Progenitor cell of endocrine pancreas (in vitro differentiated cells): Measurements from ENCODE around the gene ZNF747. TPM values are rescaled to one million over a fixed set of nuclear protein-coding genes. Genes with fewer than 3 reads are reported as not detected.

Experiments
- DNase-seq: peaks from one replicate; pipeline ENCODE4 v3.0.0; 2021; ENCODE audit warnings: low spot score; ENCODE audit not compliant: unreplicated experiment
- H3K27ac Mint-ChIP-seq: 2 replicates; pipeline ENCODE4 v1.8.0; 2021; ENCODE audit warnings: mild to moderate bottlenecking, moderate library complexity, mixed read lengths
- H3K27me3 Mint-ChIP-seq: 2 replicates; pipeline ENCODE4 v1.8.0; 2021; ENCODE audit warnings: mixed read lengths
- H3K36me3 Mint-ChIP-seq: 2 replicates; pipeline ENCODE4 v1.8.0; 2022; ENCODE audit warnings: mixed read lengths; ENCODE audit not compliant: insufficient read depth
- H3K4me1 Mint-ChIP-seq: 2 replicates; pipeline ENCODE4 v1.8.0; 2021; ENCODE audit warnings: low read depth, mixed read lengths
- H3K4me3 Mint-ChIP-seq: 2 replicates; pipeline ENCODE4 v1.8.0; 2021; ENCODE audit warnings: low read depth, mild to moderate bottlenecking, moderate library complexity, mixed read lengths
- H3K9me3 Mint-ChIP-seq: 2 replicates; pipeline ENCODE4 v1.8.0; 2021; ENCODE audit warnings: low read depth, mixed read lengths
- CTCF ChIP-seq: fragments of 200-600 bp; sonication (generic); IDR thresholded peaks from one replicate; pipeline ENCODE4 v1.5.0; 2021; ENCODE audit warnings: antibody characterized with exemption, mild to moderate bottlenecking; ENCODE audit not compliant: unreplicated experiment
- total RNA-seq: library from RNA; stranded (reverse); gene quantifications from 2 replicates; pipeline ENCODE4 v1.2.1, GENCODE V29; 2021

The ZNF747 gene
- total RNA-seq, 1 donor from 2014 or later, result 18.1 TPM

- DNase-seq, result no peak
- Mint-ChIP-seq H3K4me1 (peaks cover 34% of the 10 kb centered on the region), H3K27me3 (no peaks in the 10 kb centered on the region), H3K27ac (peak overlapping the region; percentile 64), H3K4me3 (peak overlapping the region; percentile 26), H3K36me3 (peaks cover 15% of the 10 kb centered on the region), H3K9me3 (no peaks in the 10 kb centered on the region)
- TF ChIP-seq CTCF, result no peak
Measured at GRCh38 chr16:30530163-30531037, 4.3 kb downstream of the ZNF747 start.

GRCh38 chr16:30528799-30529457 is 5.7 kb downstream of the ZNF747 start:
- Mint-ChIP-seq H3K4me3 (no peak overlapping the region), H3K9me3 (no peaks in the 10 kb centered on the region), H3K27ac (peak overlapping the region; percentile 88), H3K36me3 (peaks cover 12% of the 10 kb centered on the region), H3K27me3 (no peaks in the 10 kb centered on the region), H3K4me1 (peaks cover 30% of the 10 kb centered on the region)
- TF ChIP-seq CTCF, result no peak
- no peak for DNase-seq

- no peak for DNase-seq
- H3K27ac Mint-ChIP-seq, result peak overlapping the region; percentile 96
- H3K27me3 Mint-ChIP-seq, result no peaks in the 10 kb centered on the region
- peaks cover 10% of the 10 kb centered on the region for H3K36me3 Mint-ChIP-seq
- no peak for TF ChIP-seq CTCF
- no peaks in the 10 kb centered on the region for H3K9me3 Mint-ChIP-seq
- peaks cover 25% of the 10 kb centered on the region for H3K4me1 Mint-ChIP-seq
- H3K4me3 Mint-ChIP-seq, result peak overlapping the region; percentile 75
Measured at GRCh38 chr16:30527635-30528178, 7.0 kb downstream of the ZNF747 start.

- Mint-ChIP-seq H3K27ac (peak overlapping the region; percentile 96), H3K4me3 (peak overlapping the region; percentile 75), H3K9me3 (no peaks in the 10 kb centered on the region), H3K4me1 (peaks cover 30% of the 10 kb centered on the region), H3K36me3 (peaks cover 10% of the 10 kb centered on the region), H3K27me3 (no peaks in the 10 kb centered on the region)
- peak; percentile 55 for TF ChIP-seq CTCF
- DNase-seq, result peak; percentile 97
Measured at GRCh38 chr16:30526823-30527634, 7.6 kb downstream of the ZNF747 start.
